HUES6 (cell line): Measurements from ENCODE around the gene MAD1L1.

Experiments used
- H3K27ac ChIP-seq: 2 replicates; pipeline ENCODE4 v1.7.0; 2013; ENCODE audit warnings: low read depth, mild to moderate bottlenecking, low read length, inconsistent platforms
- H3K27me3 ChIP-seq: 2 replicates; pipeline ENCODE4 v1.6.1; 2013; ENCODE audit warnings: low read length; ENCODE audit not compliant: control insufficient read depth, insufficient read depth
- H3K36me3 ChIP-seq: 2 replicates; pipeline ENCODE4 v1.6.1; 2013; ENCODE audit warnings: low read length; ENCODE audit not compliant: control insufficient read depth, insufficient read depth
- H3K4me1 ChIP-seq: 2 replicates; pipeline ENCODE4 v1.6.1; 2013; ENCODE audit warnings: low read length; ENCODE audit not compliant: control insufficient read depth, insufficient read depth
- H3K4me3 ChIP-seq: 2 replicates; pipeline ENCODE4 v1.5.1; 2013; ENCODE audit warnings: low read depth, low read length
- H3K9ac ChIP-seq: one replicate; pipeline ENCODE4 v1.6.1; 2013; ENCODE audit warnings: mild to moderate bottlenecking, low read length
- H3K9me3 ChIP-seq: 2 replicates; pipeline ENCODE4 v1.6.1; 2013; ENCODE audit warnings: low read depth, low read length; ENCODE audit not compliant: control insufficient read depth, insufficient read depth

The MAD1L1 gene

DNA sequence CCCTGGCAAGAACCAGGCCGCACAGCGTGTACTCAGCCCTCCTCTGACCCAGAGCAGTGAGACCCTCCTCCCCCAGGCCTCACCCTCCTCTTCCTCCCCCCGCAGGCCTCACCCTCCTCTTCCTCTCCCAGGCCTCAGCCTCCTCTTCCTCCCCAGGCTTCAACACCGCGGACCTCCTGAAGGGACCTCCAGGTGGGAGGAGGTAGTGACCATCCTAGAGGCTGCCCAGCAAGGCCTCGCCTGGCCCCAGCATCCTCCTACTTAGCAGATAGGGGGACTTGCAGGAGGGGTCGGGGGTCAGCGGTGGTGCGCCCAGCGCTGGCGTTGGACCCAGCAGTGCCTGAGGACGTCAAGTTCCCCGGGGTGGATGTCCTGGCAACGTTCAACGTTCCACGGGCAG lies 291.9 kb downstream of the MAD1L1 start:
- Histone ChIP-seq H3K36me3 (peaks cover 7% of the 10 kb centered on the region; the same call in 1 of the 2 replicates), H3K4me3 (no peak overlapping the region), H3K4me1 (peaks cover 27% of the 10 kb centered on the region; the same call in 1 of the 2 replicates), H3K9ac (no peak overlapping the region), H3K27me3 (no peaks in the 10 kb centered on the region), H3K27ac (no peak overlapping the region), H3K9me3 (peaks cover 19% of the 10 kb centered on the region)

DNA sequence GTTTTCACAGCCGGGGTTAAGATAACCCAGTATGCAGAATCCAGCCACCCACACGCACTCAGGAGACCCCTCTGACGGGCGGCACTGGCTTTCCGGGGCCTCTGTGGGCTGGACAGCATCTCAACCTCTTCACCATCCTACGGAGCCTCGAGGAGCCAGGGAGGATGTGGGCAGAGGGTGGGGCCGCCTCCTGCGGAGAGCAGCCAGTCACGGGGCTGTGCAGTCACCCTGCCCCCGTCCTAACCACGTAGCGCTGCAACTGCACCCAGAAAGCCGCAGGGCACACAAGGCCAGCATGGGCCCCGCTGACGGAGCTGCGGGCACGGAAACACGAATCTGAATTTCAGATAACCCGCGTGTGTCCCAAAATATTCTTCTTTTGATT lies 292.4 kb downstream of the MAD1L1 start:
- peaks cover 27% of the 10 kb centered on the region; the same call in 1 of the 2 replicates for H3K4me1 ChIP-seq
- peaks cover 19% of the 10 kb centered on the region for H3K9me3 ChIP-seq
- H3K36me3 ChIP-seq, result peaks cover 7% of the 10 kb centered on the region; the same call in 1 of the 2 replicates
- H3K9ac ChIP-seq, result no peak overlapping the region
- no peak overlapping the region for H3K4me3 ChIP-seq
- no peak overlapping the region for H3K27ac ChIP-seq
- H3K27me3 ChIP-seq, result no peaks in the 10 kb centered on the region

DNA sequence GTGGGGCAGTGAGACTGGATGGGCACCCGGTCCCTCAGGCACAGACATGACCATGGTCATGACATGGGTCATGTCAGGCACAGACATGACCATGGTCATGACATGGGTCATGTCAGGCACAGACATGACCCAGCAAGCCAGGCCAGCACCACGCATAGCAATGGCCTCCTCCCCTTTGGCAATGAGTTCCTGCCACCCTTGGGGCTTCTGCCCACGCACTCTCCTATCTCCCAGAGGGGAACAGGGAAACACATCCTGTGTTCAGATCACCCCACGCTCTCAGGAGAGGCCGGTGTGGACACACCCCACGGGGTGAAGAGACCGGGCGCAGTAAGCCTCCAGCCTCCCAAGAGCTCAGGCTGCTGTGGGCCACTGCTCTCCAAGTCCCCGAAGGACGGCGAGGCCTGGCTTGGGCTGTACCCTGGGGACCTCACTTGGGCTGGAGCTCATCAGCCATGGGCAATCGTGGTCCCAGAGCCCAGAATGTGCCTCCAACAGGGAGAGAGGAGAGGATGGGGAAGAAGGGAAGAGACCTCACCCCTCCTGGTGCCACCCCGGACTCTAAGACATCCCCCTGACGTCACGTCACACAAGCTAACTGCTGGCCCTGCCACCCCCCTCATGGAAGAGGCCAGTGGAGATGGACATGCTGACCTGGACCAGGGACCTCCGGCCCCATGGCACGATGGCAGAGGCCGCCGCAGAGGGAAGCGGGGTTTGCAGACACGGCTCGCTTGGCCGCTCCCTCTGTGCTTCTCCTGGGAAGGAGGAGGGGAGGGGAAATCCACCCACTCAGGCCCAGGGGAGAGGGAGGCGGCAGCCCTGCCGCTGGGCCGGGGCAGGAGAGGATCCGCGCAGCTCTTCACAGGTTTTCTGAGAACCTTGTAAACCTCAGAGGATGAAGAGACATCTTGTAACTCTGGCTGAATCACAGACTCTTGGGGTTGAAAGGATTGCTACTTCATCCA lies 293.0 kb downstream of the MAD1L1 start:
- H3K9me3 ChIP-seq, result peaks cover 20% of the 10 kb centered on the region
- no peaks in the 10 kb centered on the region for H3K27me3 ChIP-seq
- peaks cover 7% of the 10 kb centered on the region; the same call in 1 of the 2 replicates for H3K36me3 ChIP-seq
- no peak overlapping the region for H3K4me3 ChIP-seq
- no peak overlapping the region for H3K27ac ChIP-seq
- H3K9ac ChIP-seq, result no peak overlapping the region
- peaks cover 26% of the 10 kb centered on the region; the same call in 1 of the 2 replicates for H3K4me1 ChIP-seq

DNA sequence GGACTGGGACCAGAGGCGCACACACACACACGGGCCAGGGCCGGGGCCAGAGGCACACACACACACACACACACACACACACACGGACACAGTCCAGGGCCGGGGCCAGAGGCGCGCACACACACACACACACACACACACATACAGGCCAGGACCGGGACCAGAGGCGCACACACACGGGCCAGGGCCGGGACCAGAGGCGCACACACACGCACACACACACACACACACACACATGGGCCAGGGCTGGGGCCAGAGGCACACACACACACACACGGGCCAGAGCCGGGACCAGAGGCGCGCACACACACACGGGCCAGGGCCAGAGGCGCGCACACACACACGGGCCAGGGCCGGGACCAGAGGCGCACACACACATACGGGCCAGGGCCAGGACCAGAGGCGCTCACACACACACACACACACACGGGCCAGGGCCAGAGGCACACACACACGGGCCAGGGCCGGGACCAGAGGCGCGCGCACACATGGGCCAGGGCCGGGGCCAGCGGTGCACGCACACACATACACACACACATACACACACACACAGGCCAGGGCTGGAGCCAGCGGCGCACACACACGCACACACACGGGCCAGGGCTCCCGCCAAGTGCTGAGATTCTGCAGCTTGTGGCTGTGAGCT lies 293.8 kb downstream of the MAD1L1 start:
- peaks cover 7% of the 10 kb centered on the region; the same call in 1 of the 2 replicates for H3K36me3 ChIP-seq
- H3K4me1 ChIP-seq, result peaks cover 20% of the 10 kb centered on the region; the same call in 1 of the 2 replicates
- H3K9me3 ChIP-seq, result peaks cover 23% of the 10 kb centered on the region
- H3K27me3 ChIP-seq, result no peaks in the 10 kb centered on the region
- no peak overlapping the region for H3K27ac ChIP-seq
- H3K4me3 ChIP-seq, result no peak overlapping the region
- H3K9ac ChIP-seq, result no peak overlapping the region

DNA sequence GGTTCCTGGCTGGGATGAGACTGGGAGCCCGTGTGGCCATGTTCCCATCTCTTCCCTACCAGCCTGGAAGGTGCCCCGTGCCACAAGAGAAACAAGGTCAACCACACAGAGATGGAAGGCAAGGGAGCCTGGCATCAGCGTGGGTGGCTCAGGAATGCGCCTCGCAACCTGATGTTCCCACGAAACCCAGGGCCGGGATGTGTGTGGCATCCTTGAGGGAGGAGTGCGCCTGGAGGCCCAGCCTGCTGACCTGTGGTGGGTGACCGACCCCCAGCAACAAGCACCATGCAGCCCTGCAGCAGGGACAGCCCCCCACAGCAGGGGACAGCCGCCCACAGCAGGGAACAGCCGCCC lies 295.5 kb downstream of the MAD1L1 start:
- H3K27me3 ChIP-seq, result no peaks in the 10 kb centered on the region
- no peak overlapping the region for H3K9ac ChIP-seq
- H3K4me3 ChIP-seq, result no peak overlapping the region
- H3K9me3 ChIP-seq, result peaks cover 23% of the 10 kb centered on the region
- no peak overlapping the region for H3K27ac ChIP-seq
- peaks cover 5% of the 10 kb centered on the region; the same call in 1 of the 2 replicates for H3K4me1 ChIP-seq
- H3K36me3 ChIP-seq, result peaks cover 16% of the 10 kb centered on the region; the same call in 1 of the 2 replicates

DNA sequence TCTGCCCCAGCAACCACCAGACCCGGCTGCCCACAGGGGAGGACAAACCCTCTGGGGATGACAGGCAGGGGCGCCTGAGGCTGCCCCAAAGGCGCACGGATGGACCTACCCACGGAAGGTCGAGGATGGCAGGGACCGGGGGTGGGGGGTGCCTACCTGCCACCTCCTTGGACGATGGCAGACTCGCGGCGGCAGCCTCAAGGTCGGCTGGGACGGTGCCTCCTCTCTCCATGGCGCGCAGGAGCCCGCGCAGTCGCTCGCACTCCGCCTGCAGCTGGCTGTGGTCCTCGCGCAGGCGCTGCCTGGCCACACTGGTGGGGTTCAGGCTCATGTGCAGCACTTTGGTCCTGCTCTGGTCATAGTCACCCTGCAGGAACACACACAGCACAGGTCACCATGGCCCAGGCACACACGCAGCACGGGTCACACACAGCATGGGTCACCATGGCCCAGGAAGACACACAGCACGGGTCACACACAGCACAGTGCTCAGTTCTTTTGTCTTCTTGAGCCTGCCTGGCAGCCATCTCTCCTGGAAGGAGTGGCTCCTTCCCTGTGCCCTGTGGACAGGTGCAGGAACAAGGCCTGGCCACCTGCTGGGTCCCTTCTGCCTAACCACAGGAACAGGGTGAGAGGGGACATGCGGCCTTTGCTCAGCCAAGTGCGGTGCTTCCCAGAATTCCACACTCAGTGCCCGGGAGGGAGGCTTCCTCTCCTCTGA lies 296.1 kb downstream of the MAD1L1 start:
- H3K4me1 ChIP-seq, result peaks cover 3% of the 10 kb centered on the region; the same call in 1 of the 2 replicates
- H3K36me3 ChIP-seq, result peaks cover 16% of the 10 kb centered on the region; the same call in 1 of the 2 replicates
- H3K9me3 ChIP-seq, result peaks cover 23% of the 10 kb centered on the region
- no peak overlapping the region for H3K27ac ChIP-seq
- H3K4me3 ChIP-seq, result no peak overlapping the region
- no peak overlapping the region for H3K9ac ChIP-seq
- H3K27me3 ChIP-seq, result no peaks in the 10 kb centered on the region

DNA sequence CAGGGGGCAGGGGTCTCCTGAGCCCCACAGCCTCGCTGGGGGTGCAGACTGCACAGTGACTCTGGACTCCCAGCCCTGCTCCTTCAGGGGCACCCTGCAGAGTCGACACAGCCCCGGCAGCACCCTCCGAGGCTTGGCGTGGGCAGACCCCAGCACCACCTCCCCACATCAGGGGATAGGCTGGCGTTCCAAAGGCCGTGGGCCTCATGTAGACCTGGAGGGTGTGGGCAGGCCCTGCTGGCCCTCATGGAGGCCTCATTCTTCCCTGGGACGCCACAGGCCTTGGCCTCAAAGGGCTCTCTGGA lies 296.8 kb downstream of the MAD1L1 start:
- Histone ChIP-seq H3K4me1 (peaks cover 3% of the 10 kb centered on the region; the same call in 1 of the 2 replicates), H3K27me3 (no peaks in the 10 kb centered on the region), H3K9ac (no peak overlapping the region), H3K27ac (no peak overlapping the region), H3K9me3 (peaks cover 23% of the 10 kb centered on the region), H3K4me3 (no peak overlapping the region), H3K36me3 (peaks cover 16% of the 10 kb centered on the region; the same call in 1 of the 2 replicates)

DNA sequence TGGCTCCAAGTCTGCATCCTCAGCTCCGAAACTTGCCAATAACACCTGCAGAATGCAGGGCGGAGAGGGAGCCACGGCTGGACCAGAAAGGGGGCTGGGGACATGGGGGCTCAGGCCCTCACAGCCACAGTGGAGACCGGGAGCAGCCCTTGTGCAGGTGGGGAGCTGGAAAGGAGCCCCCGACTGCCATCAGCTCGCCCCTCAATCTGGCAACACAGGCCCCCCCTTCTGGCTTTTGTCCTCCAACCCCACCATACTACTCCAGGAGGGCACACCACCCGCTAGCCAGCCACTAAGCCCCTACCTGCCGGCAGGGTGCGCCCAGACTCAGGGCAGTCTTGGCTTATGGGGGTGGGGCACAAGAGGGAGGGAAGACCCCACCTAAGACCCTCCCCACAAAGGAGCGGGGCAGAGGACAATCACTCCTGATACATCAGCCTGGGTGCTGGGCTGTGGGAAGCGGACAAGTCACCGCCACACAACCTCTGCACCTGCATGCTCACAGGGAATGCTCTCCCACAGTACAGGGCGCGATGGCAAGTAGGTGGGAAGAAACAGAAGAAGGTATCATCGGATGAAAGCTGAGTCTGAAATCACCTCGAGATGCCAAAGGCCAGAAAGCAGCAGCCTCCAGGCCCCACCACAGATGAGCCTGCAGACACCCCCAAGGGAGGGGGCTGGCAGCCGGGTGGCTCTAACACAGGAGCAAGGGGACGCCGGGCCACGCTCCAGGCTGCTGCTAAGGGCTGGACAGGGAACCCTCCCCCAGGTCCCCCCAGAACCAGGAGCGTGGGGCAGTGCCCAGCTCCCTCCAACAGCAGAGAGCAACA lies 297.4 kb downstream of the MAD1L1 start:
- peaks cover 16% of the 10 kb centered on the region; the same call in 1 of the 2 replicates for H3K36me3 ChIP-seq
- H3K4me3 ChIP-seq, result no peak overlapping the region
- H3K4me1 ChIP-seq, result peaks cover 3% of the 10 kb centered on the region; the same call in 1 of the 2 replicates
- H3K9ac ChIP-seq, result no peak overlapping the region
- H3K27ac ChIP-seq, result no peak overlapping the region
- no peaks in the 10 kb centered on the region for H3K27me3 ChIP-seq
- H3K9me3 ChIP-seq, result peaks cover 23% of the 10 kb centered on the region

DNA sequence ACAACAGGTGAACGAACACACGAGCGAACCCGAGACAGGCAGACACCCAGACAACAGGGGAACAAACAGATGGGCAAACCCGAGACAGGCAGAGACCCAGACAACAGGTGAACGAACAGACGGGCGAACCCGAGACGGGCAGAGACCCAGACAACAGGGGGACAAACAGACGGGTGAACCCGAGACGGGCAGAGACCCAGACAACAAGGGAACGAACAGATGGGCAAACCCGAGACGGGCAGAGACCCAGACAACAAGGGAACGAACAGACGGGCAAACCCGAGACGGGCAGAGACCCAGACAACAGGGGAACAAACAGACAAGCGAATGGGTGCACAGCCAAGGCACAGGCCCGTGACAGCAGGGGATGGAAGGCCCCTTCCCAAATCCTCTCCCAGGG lies 298.0 kb downstream of the MAD1L1 start:
- H3K9ac ChIP-seq, result no peak overlapping the region
- H3K9me3 ChIP-seq, result peaks cover 20% of the 10 kb centered on the region
- H3K36me3 ChIP-seq, result peaks cover 14% of the 10 kb centered on the region; the same call in 1 of the 2 replicates
- H3K4me3 ChIP-seq, result no peak overlapping the region
- H3K27me3 ChIP-seq, result no peaks in the 10 kb centered on the region
- no peaks in the 10 kb centered on the region for H3K4me1 ChIP-seq
- no peak overlapping the region for H3K27ac ChIP-seq

DNA sequence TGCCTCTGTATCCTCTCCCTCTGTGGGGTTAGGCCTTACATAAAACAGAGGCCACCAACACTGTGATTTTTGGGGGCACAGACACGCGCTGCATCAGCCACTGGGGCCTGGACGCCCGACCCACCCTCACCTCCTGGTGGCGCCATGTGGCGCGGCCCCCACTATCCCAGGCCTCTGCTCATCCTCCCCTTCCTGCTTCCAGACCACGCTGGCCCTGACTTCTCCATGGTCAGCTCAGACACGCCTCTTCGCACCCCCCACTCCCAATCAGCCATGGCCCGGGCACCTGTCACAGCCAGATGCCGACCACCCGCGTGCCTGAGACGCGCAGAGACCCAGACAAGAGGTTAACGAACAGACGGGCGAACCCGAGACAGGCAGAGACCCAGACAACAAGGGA lies 298.7 kb downstream of the MAD1L1 start:
- Histone ChIP-seq H3K27ac (no peak overlapping the region), H3K27me3 (no peaks in the 10 kb centered on the region), H3K4me3 (no peak overlapping the region), H3K9ac (no peak overlapping the region), H3K9me3 (peaks cover 13% of the 10 kb centered on the region), H3K4me1 (no peaks in the 10 kb centered on the region), H3K36me3 (peaks cover 9% of the 10 kb centered on the region; the same call in 1 of the 2 replicates)
